WTC11 (cell line): Measurements from ENCODE around the gene AQP7. TPM values are rescaled to one million over a fixed set of nuclear protein-coding genes. Genes with fewer than 3 reads are reported as not detected.
A peak's percentile ranks its signal among the peaks of the same experiment; 100 is the strongest.

Experiments
- ATAC-seq: fragments of 200-7000 bp; cut with Tn5 transposase; 2 replicates; pipeline ENCODE4 v1.10.0; 2021; ENCODE audit warnings: mild to moderate bottlenecking, moderate library complexity
- CTCF ChIA-PET: fragments of 300-600 bp; sonication (Branson Sonifier 250); formaldehyde crosslinking; loops from one replicate; lab custom pipeline; 2021; ENCODE audit warnings: antibody characterized with exemption; lab: Charles Lee
- POLR2A ChIA-PET: fragments of 350-600 bp; sonication (Branson Sonifier 250); formaldehyde crosslinking; loops from one replicate; lab custom pipeline; 2021; ENCODE audit warnings: antibody characterized with exemption; lab: Charles Lee
- DNase-seq: peaks from one replicate; pipeline ENCODE4 v3.0.0; 2021; ENCODE audit warnings: low spot score
- H3K27ac Mint-ChIP-seq: 2 replicates; pipeline ENCODE4 v1.8.0; 2021; ENCODE audit warnings: mixed read lengths
- H3K27me3 Mint-ChIP-seq: 2 replicates; pipeline ENCODE4 v1.8.0; 2021; ENCODE audit warnings: low read depth, mild to moderate bottlenecking, moderate library complexity, mixed read lengths
- H3K36me3 Mint-ChIP-seq: 2 replicates; pipeline ENCODE4 v1.8.0; 2021; ENCODE audit warnings: mixed read lengths
- H3K4me1 Mint-ChIP-seq: 2 replicates; pipeline ENCODE4 v1.8.0; 2022; ENCODE audit warnings: mixed read lengths
- H3K4me3 Mint-ChIP-seq: 2 replicates; pipeline ENCODE4 v1.8.0; 2021; ENCODE audit warnings: mild to moderate bottlenecking, moderate library complexity, mixed read lengths
- H3K9me3 Mint-ChIP-seq: 2 replicates; pipeline ENCODE4 v1.8.0; 2021; ENCODE audit warnings: mixed read lengths
- CBFB ChIP-seq: sonication (generic); formaldehyde crosslinking; IDR thresholded peaks from 2 replicates; pipeline ENCODE4 v1.8.1; 2022; ENCODE audit warnings: mild to moderate bottlenecking, low read depth, missing genetic modification reagents
- CDX4 ChIP-seq: fragments of 250-450 bp; sonication (Bioruptor Pico); IDR thresholded peaks from 2 replicates; pipeline ENCODE4 v1.9.0; 2021; ENCODE audit warnings: moderate library complexity, mild to moderate bottlenecking, inconsistent platforms, borderline replicate concordance
- CREM ChIP-seq: sonication (generic); formaldehyde crosslinking; IDR thresholded peaks from 2 replicates; pipeline ENCODE4 v1.8.1; 2022; ENCODE audit warnings: mild to moderate bottlenecking, missing genetic modification reagents, moderate library complexity
- E2F5 ChIP-seq: sonication (generic); formaldehyde crosslinking; IDR thresholded peaks from 2 replicates; pipeline ENCODE4 v1.8.1; 2022; ENCODE audit warnings: mild to moderate bottlenecking, moderate library complexity, missing genetic modification reagents
- EMX1 ChIP-seq: fragments of 250-450 bp; sonication (Bioruptor Pico); IDR thresholded peaks from 2 replicates; pipeline ENCODE4 v1.8.0; 2021; ENCODE audit warnings: mild to moderate bottlenecking
- GABPB1 ChIP-seq: sonication (generic); formaldehyde crosslinking; IDR thresholded peaks from 2 replicates; pipeline ENCODE4 v1.8.1; 2023; ENCODE audit warnings: mild to moderate bottlenecking, missing genetic modification reagents
- GRHL2 ChIP-seq: fragments of 250-450 bp; sonication (Bioruptor Pico); IDR thresholded peaks from 2 replicates; pipeline ENCODE4 v1.8.0; 2022; ENCODE audit warnings: mild to moderate bottlenecking, moderate library complexity; ENCODE audit not compliant: insufficient replicate concordance, severe bottlenecking
- HMGA2 ChIP-seq: fragments of 250-450 bp; sonication (Bioruptor Pico); IDR thresholded peaks from 2 replicates; pipeline ENCODE4 v1.4.0; 2021; ENCODE audit warnings: mild to moderate bottlenecking, moderate library complexity
- MAX ChIP-seq: sonication (generic); formaldehyde crosslinking; IDR thresholded peaks from 2 replicates; pipeline ENCODE4 v1.8.0; 2022; ENCODE audit warnings: mild to moderate bottlenecking, missing genetic modification reagents
- NFE2L1 ChIP-seq: sonication (generic); formaldehyde crosslinking; IDR thresholded peaks from 2 replicates; pipeline ENCODE4 v1.8.1; 2023; ENCODE audit warnings: missing genetic modification reagents
- RORB ChIP-seq: fragments of 250-450 bp; sonication (Bioruptor Pico); IDR thresholded peaks from 2 replicates; pipeline ENCODE4 v1.9.0; 2021; ENCODE audit warnings: mild to moderate bottlenecking
- SMAD3 ChIP-seq: sonication (generic); formaldehyde crosslinking; IDR thresholded peaks from 2 replicates; pipeline ENCODE4 v1.8.0; 2022; ENCODE audit warnings: missing genetic modification reagents, mild to moderate bottlenecking, borderline replicate concordance
- TCF7 ChIP-seq: sonication (generic); formaldehyde crosslinking; IDR thresholded peaks from 2 replicates; pipeline ENCODE4 v1.8.0; 2022; ENCODE audit warnings: mild to moderate bottlenecking, low read depth, missing genetic modification reagents, moderate library complexity
- TEAD1 ChIP-seq: sonication (generic); formaldehyde crosslinking; IDR thresholded peaks from 2 replicates; pipeline ENCODE4 v1.8.0; 2022; ENCODE audit warnings: mild to moderate bottlenecking, missing genetic modification reagents
- TEAD4 ChIP-seq: sonication (generic); formaldehyde crosslinking; IDR thresholded peaks from 2 replicates; pipeline ENCODE4 v1.8.0; 2022; ENCODE audit warnings: mild to moderate bottlenecking, missing genetic modification reagents
- TP53 ChIP-seq: sonication (generic); formaldehyde crosslinking; IDR thresholded peaks from 2 replicates; pipeline ENCODE4 v1.8.1; 2023; ENCODE audit warnings: mild to moderate bottlenecking, missing genetic modification reagents
- ZBTB21 ChIP-seq: sonication (generic); formaldehyde crosslinking; IDR thresholded peaks from 2 replicates; pipeline ENCODE4 v1.8.1; 2023; ENCODE audit warnings: mild to moderate bottlenecking, missing genetic modification reagents, borderline replicate concordance
- ZNF138 ChIP-seq: sonication (generic); formaldehyde crosslinking; conservative IDR thresholded peaks from 2 replicates; pipeline ENCODE4 v1.8.1; 2022; ENCODE audit warnings: mild to moderate bottlenecking, moderate library complexity, missing genetic modification reagents
- total RNA-seq: library from RNA; stranded (reverse); gene quantifications from 3 replicates; pipeline ENCODE4 v1.2.3, GENCODE V29; 2021

The AQP7 gene
- total RNA-seq, 1 experiment from 2014 or later, result 0.17 TPM

GRCh38 chr9:33415501-33416038 is 13.2 kb upstream of the AQP7 start (continued):
- no peak for TF ChIP-seq HMGA2 (CRISPR knock-in tag)
- TF ChIP-seq TEAD1 (CRISPR knock-in tag), result no peak
- TF ChIP-seq MAX, result peak; percentile 42; the same call in 1 of the 2 replicates
- TF ChIP-seq RORB (CRISPR knock-in tag), result no peak
- no peak for TF ChIP-seq CREM (CRISPR knock-in tag)

GRCh38 chr9:33414889-33415500 is 12.6 kb upstream of the AQP7 start:
- Mint-ChIP-seq H3K27me3 (no peaks in the 10 kb centered on the region), H3K27ac (no peak overlapping the region), H3K4me3 (no peak overlapping the region), H3K9me3 (peaks cover 7% of the 10 kb centered on the region; the same call in 1 of the 2 replicates), H3K4me1 (peaks cover 7% of the 10 kb centered on the region), H3K36me3 (no peaks in the 10 kb centered on the region)
- ATAC-seq, result no peak
- no peak for DNase-seq
- CTCF ChIA-PET, result interaction anchor here (0.7 to 5.7 kb wide), 30 partner anchors 8 to 307 kb away, joined by 3 to 84 read pairs (median 4); partner anchors contain the start of genes AQP3, NFX1 and NOL6
- POLR2A ChIA-PET, result no interaction called here
- TF ChIP-seq TP53 (CRISPR knock-in tag), result no peak

- Mint-ChIP-seq H3K27ac (no peak overlapping the region), H3K4me3 (no peak overlapping the region), H3K36me3 (no peaks in the 10 kb centered on the region), H3K4me1 (peaks cover 7% of the 10 kb centered on the region), H3K9me3 (peaks cover 7% of the 10 kb centered on the region; the same call in 1 of the 2 replicates), H3K27me3 (no peaks in the 10 kb centered on the region)
- DNase-seq (no peak), ATAC-seq (no peak)
- ChIA-PET POLR2A (no interaction called here), CTCF (interaction anchor here (0.7 to 5.7 kb wide), 9 partner anchors 10 to 127 kb away, joined by 3 to 84 read pairs (median 23); partner anchors contain the start of gene AQP3)
- no peak for TF ChIP-seq ZBTB21 (CRISPR knock-in tag)
- no peak for TF ChIP-seq TEAD4 (CRISPR knock-in tag)
- TF ChIP-seq TEAD1 (CRISPR knock-in tag), result no peak
- TF ChIP-seq ZNF138 (CRISPR knock-in tag), result no peak
- no peak for TF ChIP-seq CBFB (CRISPR knock-in tag)
- no peak for TF ChIP-seq GABPB1
- no peak for TF ChIP-seq E2F5 (CRISPR knock-in tag)
- TF ChIP-seq TCF7 (CRISPR knock-in tag), result no peak
- TF ChIP-seq CDX4 (CRISPR knock-in tag), result no peak
- no peak for TF ChIP-seq SMAD3 (CRISPR knock-in tag)
- TF ChIP-seq GRHL2 (CRISPR knock-in tag), result no peak
- TF ChIP-seq NFE2L1 (CRISPR knock-in tag), result no peak
- no peak for TF ChIP-seq EMX1 (CRISPR knock-in tag)
Measured at GRCh38 chr9:33414268-33414667, 11.9 kb upstream of the AQP7 start.

- no peaks in the 10 kb centered on the region for H3K4me1 Mint-ChIP-seq
- ChIA-PET POLR2A (no interaction called here), CTCF (interaction anchor here (0.7 to 1.1 kb wide), 4 partner anchors 27 to 58 kb away, joined by 3 to 5 read pairs (median 4); no protein-coding TSS in a partner anchor)
- no peak for TF ChIP-seq RORB (CRISPR knock-in tag)
- no peaks in the 10 kb centered on the region; the same call in 1 of the 2 replicates for H3K27me3 Mint-ChIP-seq
- DNase-seq, result no peak
- H3K36me3 Mint-ChIP-seq, result no peaks in the 10 kb centered on the region
- H3K4me3 Mint-ChIP-seq, result no peak overlapping the region
- no peak for ATAC-seq
- H3K27ac Mint-ChIP-seq, result no peak overlapping the region
- peaks cover 7% of the 10 kb centered on the region; the same call in 1 of the 2 replicates for H3K9me3 Mint-ChIP-seq
Measured at GRCh38 chr9:33408087-33408486, 5.7 kb upstream of the AQP7 start.
